GM19025 (cell line): ENCODE measurements around the gene LRRFIP1.

ENCODE experiments used
- ATAC-seq: cut with Tn5 transposase; IDR thresholded peaks from one replicate; pipeline ENCODE4 v1.9.1; 2021; ENCODE audit warnings: mild to moderate bottlenecking, low read depth, moderate library complexity; ENCODE audit not compliant: unreplicated experiment

Gene LRRFIP1

GRCh38 chr2:237698358-237698694 is 70.9 kb downstream of the LRRFIP1 start:
- no peak for ATAC-seq

DNA sequence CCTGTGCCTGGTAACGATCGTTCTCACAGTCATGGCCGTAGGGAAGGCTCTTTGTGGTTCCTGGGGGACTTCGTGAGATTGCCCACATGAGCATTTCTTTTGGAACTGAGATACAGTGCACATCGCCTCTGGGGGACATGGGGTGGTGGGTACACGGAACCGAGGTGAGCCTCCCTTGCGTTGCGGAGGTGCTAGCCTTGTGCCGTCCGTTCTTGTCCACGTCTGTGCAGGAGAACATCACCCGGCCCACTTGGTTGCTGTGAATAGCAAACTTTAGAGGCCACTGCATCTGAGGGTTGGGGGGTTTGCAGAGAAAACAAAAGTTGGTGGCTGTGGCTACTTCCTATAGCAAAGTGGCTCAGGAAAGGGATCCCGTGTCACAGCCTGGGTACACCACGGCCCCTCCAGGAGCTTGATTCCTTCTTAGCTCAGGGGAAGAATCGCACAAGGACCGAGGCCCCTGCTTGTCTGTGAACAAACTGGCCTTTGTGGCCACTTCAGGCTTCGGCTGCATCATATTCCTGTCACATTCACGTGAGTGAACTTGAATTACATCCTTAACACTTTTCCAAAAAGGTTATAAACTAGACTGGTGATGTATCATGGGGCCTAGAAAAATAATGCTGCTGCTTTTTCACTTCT is 72.6 kb downstream of the LRRFIP1 start:
- ATAC-seq, result no peak

GRCh38 chr2:237700512-237701032 is 73.2 kb downstream of the LRRFIP1 start:
- ATAC-seq, result no peak

DNA sequence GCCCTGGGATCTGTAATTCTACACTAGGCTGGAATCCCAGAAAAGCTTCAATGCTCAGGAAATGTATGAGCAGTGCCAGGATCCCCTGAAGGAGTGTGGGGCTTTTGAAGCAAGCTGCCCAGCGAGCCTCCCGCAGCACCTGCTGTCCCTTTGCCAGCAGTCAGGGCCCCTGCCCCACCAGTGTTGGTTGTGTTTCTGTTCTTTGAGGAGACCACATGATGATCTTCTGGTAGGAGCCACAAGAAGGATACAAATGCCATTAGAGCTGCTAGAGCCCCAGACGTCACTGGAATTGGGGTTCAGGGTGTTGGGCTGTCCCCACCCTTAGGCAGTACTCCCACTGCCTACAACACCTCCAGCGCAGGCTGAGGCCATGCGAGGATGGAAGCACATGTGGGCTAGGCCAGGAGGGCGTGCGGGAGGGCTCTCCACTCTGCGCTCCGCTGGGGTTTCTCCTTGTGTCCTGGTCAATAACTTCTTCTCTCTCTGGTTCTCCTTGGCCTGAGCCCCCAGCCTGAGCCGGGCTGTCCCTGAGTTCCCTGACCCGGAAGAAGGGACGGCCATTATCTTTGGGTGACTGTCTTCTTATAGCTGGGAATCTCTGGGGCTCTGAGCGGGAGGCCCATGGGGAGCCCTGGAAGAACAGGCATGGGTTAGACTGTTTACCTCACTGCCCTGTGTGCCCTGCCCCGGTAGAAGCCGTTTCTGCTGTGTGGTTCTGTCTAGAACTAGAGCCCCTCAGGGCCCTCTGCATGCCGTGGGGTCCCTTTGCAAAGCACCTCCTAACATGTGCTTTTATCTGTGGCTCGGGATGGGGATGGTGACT is 73.9 kb downstream of the LRRFIP1 start:
- no peak for ATAC-seq

- no peak for ATAC-seq
These were observed 74.5 kb downstream of the LRRFIP1 start for GRCh38 chr2:237701859-237702390.

DNA sequence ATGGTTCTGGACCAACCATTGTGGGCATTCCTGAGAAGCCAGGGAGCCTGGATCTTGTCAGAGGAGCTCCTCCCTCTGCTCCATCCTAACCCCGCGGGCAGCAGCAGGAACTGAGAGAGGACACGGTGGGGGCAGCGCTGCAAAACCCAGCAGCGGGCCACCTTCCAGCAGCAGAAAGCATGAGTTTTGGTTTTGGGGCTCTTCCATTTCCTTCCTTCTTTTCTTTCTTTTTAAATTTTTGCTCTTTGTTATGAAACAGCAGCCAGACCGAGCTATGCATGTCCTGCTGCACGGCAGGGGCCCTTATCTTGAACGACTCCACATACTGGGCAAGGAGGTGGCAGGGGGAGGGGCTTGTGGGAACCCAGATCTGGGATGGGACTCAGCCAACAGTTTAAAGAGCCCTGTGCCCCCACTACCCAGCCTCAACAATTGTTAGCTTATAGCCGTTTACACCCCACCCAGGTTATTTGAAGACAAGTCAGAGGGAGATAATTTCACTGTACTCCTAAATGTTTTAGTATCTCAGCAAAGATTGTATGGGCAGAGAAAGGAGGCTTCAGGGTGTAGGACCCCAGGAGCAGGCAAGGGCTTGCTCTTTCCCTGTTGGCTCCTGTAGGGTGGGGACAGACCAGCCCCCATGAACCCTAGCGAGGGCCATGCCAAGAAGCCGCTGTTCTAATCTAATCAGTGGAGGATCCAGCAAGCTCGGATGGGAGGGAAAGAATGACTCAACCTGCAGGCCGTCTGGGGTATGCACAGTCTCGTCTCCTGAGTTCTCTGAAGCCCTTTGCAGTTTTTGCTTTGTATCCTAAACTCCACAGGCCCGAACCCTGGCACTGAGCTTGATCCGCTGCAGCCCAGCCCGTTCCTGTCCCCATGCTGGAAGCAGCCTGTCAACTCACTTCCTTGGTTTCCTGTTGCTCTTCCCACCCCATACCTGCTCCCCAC is 75.3 kb downstream of the LRRFIP1 start:
- no peak for ATAC-seq

DNA sequence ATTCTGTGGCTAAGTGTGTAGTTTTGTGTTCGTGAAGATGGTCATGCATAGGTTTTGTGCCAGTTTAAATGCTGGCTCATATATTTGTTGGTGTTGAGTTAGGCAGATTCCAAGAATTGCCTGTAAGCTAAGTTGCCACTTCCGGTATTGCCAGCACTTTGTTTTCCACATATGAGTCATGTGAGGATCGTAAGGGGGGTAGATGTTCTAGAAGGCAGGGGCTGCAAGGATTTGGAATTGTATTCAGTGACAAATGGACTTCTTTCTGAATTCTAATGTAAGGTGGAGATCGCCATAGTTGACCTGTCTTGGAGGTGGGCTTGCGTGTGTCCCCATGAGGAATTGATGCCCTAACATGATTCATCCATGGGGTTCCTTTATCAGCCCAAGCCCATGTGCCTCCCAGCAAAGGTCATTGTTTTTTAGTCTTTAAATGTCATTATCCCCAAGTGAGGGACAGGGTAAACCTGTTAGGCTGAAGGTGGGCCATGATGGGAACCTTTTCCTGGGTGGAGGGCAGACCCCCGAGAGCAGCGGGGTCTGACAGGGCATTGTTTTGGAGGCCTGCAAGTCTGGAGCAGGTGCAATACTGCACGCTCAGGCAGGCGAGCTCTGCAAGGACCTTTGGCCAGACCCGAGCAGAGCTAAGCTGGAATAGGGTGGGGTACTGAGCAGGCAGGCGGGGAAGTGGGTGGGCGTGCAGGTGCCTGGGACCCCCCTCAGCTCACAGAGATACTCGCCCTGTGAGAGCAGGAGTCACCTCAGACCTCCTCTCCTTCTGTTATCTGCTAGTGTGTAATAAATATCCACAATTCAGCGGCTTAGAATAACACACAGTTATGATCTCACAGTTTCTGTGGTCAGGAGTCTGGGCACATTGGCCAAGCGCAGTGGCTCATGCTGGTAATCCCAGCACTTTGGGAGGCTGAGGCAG is 77.4 kb downstream of the LRRFIP1 start:
- no peak for ATAC-seq

DNA sequence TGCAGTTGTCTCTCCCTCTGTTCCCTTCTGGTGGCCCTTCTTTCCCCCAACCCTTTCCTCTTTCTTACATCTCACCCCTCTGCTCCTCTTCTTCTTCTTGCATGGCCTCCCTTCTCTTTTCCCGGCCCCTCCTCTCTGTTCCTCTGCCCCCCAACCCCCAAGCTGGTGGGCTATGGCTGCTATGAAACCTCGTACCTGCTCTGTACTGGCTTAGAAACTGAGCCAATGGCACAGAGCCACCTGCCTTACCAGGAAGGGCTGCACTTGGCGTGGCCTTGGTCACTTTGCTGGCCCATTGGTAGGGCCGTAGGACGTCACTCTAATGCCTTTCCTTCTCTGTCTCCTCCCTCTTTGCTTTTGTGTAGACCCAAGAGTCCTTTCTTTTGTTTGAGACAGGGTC is 78.9 kb downstream of the LRRFIP1 start:
- no peak for ATAC-seq

DNA sequence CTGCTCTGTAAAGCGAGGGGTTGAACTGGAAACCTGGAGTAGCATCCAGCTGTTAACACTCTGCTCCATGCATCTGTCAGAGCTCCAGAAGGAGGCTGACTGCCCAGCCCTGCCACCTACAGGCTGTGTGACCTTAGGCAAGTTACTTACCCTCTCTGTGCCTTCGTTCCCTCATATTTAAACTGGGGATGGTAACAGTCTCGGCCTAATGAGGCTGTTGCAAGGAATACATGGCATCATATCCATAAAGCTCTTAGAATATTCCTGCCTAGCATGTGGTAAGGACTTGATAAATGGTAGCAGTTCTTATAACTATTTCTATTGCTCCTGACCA is 80.6 kb downstream of the LRRFIP1 start:
- ATAC-seq, result no peak

DNA sequence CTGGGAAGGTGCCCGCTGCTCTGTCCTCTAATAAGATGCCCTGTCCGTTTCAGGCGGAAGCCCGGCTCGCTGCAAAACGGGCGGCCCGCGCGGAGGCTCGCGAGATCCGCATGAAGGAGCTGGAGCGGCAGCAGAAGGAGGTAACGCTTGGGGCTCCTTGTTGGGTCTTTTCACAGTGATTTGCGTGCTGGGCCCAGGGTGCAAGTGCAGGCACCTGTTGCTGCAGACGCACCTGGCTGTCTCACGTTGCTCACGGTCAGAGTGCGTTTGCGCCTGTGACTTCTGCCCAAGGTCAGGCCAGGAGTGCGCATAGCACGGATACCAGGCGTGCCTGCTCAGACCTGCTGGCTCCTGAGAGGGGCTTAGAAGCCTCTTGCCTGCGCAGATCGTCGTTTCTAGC is 81.1 kb downstream of the LRRFIP1 start:
- ATAC-seq, result no peak

- no peak for ATAC-seq
These were observed 81.6 kb downstream of the LRRFIP1 start for GRCh38 chr2:237708961-237709360.

DNA sequence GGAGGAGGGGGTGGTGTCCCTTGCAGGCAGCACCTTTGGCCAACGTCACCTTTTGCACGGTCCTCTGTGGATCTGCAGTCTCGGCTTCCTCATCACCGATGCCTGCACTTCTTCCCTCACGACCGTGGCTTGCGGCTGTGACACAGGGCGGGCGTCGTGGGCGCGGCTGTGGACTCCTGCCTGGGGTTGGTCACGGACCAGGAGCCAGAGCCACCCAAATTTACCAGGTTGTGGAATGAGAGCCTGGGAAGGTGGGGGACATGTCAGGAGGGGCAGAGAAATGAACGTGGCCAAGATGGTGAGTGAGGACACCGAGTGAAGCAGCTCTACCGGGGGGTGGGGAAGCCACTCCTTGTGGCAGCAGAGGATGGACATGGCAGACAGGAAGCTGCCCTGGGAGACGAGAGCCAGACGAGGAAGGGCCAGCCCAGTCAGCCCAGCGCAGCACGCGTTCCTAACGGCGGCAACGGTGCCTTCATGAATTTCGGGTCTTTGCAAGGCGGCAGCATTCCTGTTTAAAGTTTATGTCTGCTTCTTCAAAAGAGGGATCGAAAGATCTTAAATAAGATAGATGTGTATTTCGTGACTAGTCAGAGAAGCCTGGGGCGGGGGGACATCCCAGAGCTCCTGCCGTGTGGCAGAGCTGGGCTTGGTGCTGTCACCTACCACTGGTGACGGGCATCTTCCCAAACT is 84.2 kb downstream of the LRRFIP1 start:
- no peak for ATAC-seq

GRCh38 chr2:237712477-237713377 is 85.3 kb downstream of the LRRFIP1 start:
- ATAC-seq, result no peak

DNA sequence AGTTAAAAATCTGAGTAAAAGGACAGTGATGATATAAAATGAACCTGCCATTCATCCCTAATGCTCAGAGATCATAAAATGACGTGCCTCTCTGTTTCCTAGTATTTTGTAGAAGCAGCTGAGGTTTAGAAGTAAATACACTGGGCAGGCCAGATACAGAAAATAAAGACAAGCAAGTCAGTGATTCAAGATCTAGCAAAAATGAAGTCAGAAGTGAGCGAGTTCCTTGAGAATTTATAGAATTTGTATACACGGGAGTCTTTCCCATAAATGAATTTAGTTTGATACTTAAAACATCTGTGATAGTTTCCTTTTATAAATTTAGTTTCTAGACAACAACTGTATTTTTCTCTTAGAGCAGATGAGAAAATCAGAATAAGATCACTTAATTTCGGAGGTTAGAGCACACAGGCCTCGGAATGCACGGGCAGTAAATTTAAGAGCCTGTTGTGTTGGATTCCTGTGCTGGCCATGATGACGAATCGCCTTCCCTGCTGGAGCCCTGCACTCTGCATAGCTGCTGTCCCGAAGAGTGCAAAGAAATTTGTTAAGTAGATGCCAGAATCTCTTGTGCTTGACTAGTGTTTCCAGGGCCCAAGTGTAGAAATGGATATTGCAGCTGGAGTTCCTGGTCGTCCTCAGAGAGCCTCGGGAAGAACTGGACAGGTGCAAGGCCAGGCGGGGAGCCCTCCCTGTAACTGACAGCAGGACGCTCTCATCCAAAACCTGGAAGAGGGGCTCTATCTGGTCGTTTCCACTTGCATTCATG is 87.5 kb downstream of the LRRFIP1 start:
- ATAC-seq, result no peak

DNA sequence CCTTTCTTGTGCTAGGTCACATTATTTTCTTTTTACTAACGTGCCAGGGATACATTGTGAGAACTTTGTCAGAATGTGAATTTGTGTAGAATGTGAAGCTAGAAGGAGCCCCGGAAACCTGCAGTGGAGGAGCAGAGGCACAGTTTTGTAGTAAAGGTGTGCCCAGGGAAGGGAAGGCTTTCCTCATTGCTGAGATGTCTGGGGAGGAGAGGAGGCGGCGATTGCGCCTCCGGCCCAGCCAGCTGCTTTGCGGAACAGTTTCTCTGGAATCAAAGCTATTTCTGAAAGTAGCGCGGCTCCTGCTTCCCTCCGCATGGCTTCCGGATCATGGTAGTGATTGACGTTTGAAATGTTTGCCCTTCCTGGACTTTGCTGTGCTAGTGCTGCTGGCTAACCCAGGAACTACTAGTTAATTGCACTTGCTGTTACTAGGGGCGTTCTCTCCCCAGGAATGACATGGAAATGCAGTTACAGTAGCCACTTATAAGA is 88.1 kb downstream of the LRRFIP1 start:
- no peak for ATAC-seq

DNA sequence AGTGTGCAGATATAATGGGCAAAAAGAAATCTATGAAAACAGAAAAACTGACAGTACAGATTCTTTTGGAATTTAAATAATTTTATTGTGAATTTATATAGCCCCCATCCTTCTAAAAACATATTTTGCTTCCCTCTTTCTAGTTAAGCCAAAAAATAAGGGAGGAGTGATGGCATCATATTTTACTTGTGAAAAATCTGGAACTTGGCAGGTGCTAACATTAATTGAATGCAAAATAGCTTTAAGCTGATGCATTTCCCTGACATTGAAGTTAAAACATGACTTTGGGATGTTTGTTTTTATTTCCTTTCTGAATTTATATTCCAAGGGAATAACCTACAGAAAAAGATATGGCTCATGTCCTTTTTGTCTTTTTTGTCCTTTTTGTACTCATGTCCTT is 88.6 kb downstream of the LRRFIP1 start:
- no peak for ATAC-seq
